NB4 (cell line): Measurements from ENCODE around the gene CACNA1F.

ENCODE experiments used
- CTCF ChIP-seq: IDR thresholded peaks from one replicate; pipeline ENCODE4 v1.5.1; 2012; ENCODE audit warnings: low read depth, low read length
- POLR2A ChIP-seq: IDR thresholded peaks from 2 replicates; pipeline ENCODE4 v1.6.1; 2011; ENCODE audit warnings: mild to moderate bottlenecking; ENCODE audit not compliant: insufficient read length; ENCODE audit errors: extremely low read depth

- TF ChIP-seq CTCF: no peak
- TF ChIP-seq POLR2A: no peak
These were observed 16.9 kb upstream of the CACNA1F start for GRCh38 chrX:49250066-49250465.
